Midbrain (tissue), 1 donor: ENCODE results near the gene TBX15.
"Not testable (repeated sequence)": the region's sequence is repeated elsewhere in the genome, so short reads cannot be mapped to it uniquely, and the experiment has no call there.

ENCODE experiments used
- DNase-seq: peaks from one replicate; lab custom pipeline; 2025; lab: John Stamatoyannopoulos, UW

Gene TBX15

GRCh38 chr1:118926261-118926660 lies 61.9 kb downstream of the TBX15 start:
- no peak for DNase-seq

- DNase-seq = no peak
Measured at GRCh38 chr1:118925651-118926050, 62.5 kb downstream of the TBX15 start.

GRCh38 chr1:118923319-118923718 lies 64.8 kb downstream of the TBX15 start:
- no peak for DNase-seq

- DNase-seq = no peak
Measured at GRCh38 chr1:118921994-118922393, 66.1 kb downstream of the TBX15 start.

- DNase-seq = no peak
Measured at GRCh38 chr1:118920124-118920717, 67.9 kb downstream of the TBX15 start.

GRCh38 chr1:118918940-118919259 lies 69.2 kb downstream of the TBX15 start:
- no peak for DNase-seq

- DNase-seq = no peak
Measured at GRCh38 chr1:118918230-118918939, 69.8 kb downstream of the TBX15 start.

GRCh38 chr1:118916346-118916745 lies 71.8 kb downstream of the TBX15 start:
- not testable (repeated sequence) for DNase-seq

- DNase-seq = no peak
Measured at GRCh38 chr1:118914379-118915161, 73.6 kb downstream of the TBX15 start.

- DNase-seq = no peak
Measured at GRCh38 chr1:118913818-118914217, 74.3 kb downstream of the TBX15 start.

- no peak for DNase-seq
Measured at GRCh38 chr1:118912574-118912973, 75.6 kb downstream of the TBX15 start.

- no peak for DNase-seq
Measured at GRCh38 chr1:118911571-118911970, 76.6 kb downstream of the TBX15 start.

- DNase-seq = no peak
Measured at GRCh38 chr1:118907466-118907865, 80.7 kb downstream of the TBX15 start.

- no peak for DNase-seq
Measured at GRCh38 chr1:118905671-118906070, 82.5 kb downstream of the TBX15 start.

- DNase-seq = no peak
Measured at GRCh38 chr1:118905196-118905595, 82.9 kb downstream of the TBX15 start.

- DNase-seq = no peak
Measured at GRCh38 chr1:118902711-118903191, 85.4 kb downstream of the TBX15 start.

- no peak for DNase-seq
Measured at GRCh38 chr1:118902299-118902698, 85.8 kb downstream of the TBX15 start.

GRCh38 chr1:118900643-118901440 lies 87.3 kb downstream of the TBX15 start:
- DNase-seq = no peak

GRCh38 chr1:118899340-118899739 lies 88.8 kb downstream of the TBX15 start:
- DNase-seq = no peak

GRCh38 chr1:118898712-118899111 lies 89.4 kb downstream of the TBX15 start:
- DNase-seq = no peak

GRCh38 chr1:118896416-118896815 lies 91.7 kb downstream of the TBX15 start:
- no peak for DNase-seq

GRCh38 chr1:118894836-118895235 lies 93.3 kb downstream of the TBX15 start:
- no peak for DNase-seq
